HG03135 (cell line): Measurements from ENCODE around the gene PKDCC.

ENCODE experiments used
- ATAC-seq: cut with Tn5 transposase; IDR thresholded peaks from one replicate; pipeline ENCODE4 v1.9.1; 2021; ENCODE audit warnings: mild to moderate bottlenecking, moderate library complexity; ENCODE audit not compliant: unreplicated experiment

The PKDCC gene

GRCh38 chr2:42102591-42103450 is 55.0 kb downstream of the PKDCC start:
- ATAC-seq = peak; percentile 4

GRCh38 chr2:42103829-42104228 is 56.0 kb downstream of the PKDCC start:
- ATAC-seq = no peak

DNA sequence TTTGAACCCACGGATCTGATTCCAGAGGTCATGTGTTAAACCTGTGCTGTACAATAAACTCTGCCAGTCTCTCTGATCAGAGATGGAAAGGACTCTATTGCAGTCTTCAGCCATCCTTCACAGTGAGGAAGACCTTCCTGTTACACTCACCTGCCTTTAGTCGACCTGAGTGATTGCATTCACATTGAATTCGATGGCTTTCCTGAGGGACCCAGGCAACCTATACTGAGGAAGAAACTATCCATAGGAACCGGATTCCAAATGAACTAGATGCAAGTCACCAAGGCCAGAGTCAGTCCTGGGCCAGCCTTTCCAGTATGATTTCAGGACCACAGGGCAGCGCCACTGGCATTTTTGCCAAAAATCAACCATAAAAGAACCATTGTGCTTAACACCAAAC is 56.8 kb downstream of the PKDCC start:
- ATAC-seq = no peak

- peak; percentile 48 for ATAC-seq
Observed at GRCh38 chr2:42105330-42106256, 57.8 kb downstream of the PKDCC start.

DNA sequence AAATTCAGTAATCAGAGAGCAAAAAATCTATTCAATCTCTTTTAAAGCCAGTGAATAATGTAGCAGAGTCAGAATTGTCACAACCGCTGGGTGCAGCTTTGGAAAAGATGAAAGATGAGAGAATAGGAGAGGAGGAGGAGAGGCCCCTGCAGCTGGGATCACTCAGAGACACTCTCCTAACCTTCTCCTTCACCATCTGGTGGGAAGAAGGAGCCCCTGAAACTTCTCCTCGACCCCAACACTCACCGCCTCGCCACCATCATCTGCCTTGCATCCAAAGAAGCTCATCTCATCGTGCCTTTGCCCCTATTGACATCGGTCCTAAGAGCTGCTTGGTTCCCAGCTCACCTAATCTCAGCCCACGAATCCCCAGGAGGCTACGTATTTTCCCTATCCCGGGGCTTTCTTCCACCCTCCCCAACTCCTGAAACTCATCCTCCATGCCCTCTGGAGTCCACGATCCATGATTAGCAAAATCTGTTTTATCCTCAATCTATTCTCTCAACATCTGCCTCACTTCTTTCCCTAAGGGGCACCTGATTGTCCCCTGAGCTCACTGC is 58.5 kb downstream of the PKDCC start:
- ATAC-seq = no peak

GRCh38 chr2:42107249-42108042 is 59.6 kb downstream of the PKDCC start:
- no peak for ATAC-seq
